Measurements from ENCODE around the gene FBLN1.

FBLN1 gene

DNA sequence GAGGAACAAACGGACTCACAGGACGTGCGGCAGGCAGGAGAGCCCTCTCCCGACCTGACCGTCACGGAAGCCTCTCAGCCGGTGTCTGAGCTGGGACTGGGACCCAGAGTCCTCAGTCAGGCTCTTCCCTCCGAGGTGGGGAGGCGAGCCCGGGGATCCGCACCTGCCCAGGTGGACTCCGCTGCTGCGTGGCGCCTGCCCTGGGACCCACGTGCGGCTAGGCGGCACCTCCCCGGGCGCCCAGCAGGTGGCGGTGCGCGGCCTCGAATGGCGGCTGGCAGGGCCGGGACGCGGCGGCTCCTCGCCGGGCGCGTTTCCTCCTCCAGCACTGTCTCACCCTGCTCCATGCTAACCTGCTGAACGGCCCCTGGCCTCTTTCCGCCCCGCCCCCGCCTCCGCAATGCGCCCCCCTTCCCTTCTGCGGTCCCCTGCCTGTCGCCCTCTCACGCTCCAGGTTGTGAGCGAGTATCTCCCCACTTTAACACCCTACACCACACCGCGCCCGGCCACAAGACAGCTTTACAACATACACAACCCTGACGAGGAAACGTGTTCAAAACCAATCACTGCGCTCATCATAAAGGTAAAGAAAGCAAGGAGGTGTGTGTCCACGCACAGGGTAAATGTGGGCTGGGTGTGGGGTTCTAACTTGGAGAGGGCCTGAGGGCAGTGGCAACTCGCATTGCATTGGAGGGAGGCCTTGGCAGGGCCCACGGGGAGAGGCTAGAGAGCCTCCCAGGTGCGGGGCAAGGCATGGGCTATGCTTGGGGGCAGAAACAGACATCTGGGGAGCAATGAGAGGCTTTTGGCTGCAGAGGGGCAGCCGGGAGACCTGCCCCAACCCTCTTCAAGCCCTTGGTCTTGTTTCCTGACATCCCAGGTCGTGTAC is 143.1 kb downstream of the FBLN1 start:
- DNase-seq = peak; percentile 79 to 84

DNA sequence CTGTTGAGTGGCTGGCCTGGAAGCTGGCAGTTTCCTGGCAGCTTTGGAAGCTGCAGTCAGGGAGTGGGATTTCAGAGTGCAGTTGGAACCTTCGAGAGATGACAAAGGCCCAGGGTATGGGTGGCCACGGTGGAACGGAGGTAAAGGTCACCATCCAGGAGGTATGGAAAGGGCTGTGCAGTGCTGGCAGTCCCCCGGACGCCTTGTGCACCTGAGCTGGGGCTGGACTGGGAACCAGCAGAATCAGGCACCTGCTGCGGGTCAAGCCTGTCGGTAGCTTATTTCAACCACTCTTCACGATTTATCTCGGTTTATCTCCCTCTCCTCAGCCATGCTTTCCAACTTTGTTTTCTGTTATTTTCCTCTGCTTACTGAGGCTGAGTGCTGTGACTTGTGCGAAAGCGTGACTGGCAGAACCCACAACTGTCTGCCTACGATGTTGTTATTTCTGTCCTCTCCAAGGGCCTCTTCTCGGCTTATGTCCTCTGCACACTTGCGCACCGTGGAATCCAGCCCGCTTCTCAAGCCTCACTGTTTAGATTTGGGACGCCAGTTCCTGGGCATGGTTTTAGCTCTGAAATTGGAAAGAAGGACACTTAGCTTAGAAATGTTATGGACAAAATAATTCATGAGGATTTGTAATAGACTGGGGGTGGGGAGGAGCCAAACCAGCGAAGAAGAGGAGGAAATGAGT is 145.0 kb downstream of the FBLN1 start:
- no peak for DNase-seq

DNA sequence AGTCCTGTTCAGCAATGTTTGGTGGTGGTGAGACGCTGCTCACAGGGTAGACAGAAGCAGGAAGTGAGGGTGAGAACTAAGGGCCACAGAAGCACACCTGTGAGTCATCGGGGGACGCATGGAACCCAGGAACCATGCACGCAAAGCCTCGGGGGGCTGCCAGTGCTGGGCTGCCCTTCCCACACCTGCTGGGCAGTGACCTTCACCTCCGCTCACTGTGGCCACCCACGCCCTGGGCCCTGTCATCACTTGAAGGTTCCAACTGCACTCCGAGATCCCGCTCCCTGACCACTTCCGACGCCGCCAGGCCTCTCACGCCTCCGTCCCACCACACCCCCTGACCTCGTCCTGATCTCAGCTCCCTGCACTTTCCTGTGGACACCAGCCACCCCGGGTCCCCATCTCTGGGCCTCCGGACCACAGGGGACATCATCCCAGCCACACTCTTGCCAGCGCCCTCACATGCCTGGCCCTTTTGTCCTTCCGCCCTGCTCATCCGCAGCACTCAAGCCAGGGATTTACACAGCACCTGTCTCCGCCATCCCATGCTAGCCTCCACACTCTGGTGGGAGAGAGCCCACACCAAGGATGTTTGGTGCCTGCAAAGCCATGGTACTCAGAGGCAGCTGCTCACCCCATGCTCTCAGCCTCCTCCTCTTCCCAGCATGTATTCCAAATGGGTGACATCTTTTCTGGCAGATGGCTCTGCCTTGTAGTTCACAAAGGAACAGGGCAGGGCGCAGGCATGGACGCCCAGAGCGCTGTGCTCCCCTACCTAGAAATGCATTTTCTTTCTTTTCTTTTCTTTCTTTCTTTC is 145.8 kb downstream of the FBLN1 start:
- DNase-seq = no peak

DNA sequence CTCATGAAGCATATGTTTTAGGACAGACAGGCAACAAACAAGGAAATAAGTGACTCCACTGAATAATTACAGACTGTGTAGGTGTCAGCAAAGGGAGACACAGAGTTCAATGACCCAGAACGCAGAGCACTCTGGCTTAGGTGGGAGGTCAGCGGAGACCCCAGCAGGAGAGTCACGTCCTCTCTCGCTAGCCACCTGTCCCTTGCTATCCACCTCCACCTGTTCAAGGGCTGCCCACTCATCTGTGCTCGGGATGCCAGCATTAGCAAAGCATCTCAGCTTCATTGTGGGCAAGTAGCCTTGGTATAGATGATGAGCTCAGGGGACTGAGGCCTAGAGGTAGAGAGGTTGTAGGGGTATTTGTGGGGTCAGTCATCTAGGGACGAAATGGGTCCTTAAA is 147.1 kb downstream of the FBLN1 start:
- DNase-seq = no peak

DNA sequence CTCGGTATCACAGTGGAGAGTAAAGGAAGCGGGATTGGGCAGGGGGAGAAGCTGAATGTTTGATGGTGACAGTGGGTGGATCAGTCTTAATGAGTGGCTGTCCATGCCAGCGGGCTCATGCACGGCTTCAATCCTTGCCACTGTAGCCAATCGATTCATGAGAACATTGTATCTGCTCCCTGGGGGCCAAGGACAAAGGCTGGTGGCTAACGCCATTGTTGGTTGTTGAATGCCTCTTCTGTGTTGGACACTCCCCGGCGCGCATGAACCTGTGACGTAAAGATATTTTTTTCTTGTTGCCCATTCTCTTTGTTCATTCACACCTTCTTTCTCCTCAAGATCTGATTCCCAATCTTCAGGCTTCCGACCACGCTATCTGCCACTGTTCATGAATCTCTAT is 148.0 kb downstream of the FBLN1 start:
- DNase-seq = no peak
